Glomerular visceral epithelial cell (primary cell): Measurements from ENCODE around the gene APOM.

Source experiments
- DNase-seq: peaks from one replicate; pipeline ENCODE4 v3.0.0-alpha.2; 2016; ENCODE audit errors: extremely low spot score

The APOM gene

DNA sequence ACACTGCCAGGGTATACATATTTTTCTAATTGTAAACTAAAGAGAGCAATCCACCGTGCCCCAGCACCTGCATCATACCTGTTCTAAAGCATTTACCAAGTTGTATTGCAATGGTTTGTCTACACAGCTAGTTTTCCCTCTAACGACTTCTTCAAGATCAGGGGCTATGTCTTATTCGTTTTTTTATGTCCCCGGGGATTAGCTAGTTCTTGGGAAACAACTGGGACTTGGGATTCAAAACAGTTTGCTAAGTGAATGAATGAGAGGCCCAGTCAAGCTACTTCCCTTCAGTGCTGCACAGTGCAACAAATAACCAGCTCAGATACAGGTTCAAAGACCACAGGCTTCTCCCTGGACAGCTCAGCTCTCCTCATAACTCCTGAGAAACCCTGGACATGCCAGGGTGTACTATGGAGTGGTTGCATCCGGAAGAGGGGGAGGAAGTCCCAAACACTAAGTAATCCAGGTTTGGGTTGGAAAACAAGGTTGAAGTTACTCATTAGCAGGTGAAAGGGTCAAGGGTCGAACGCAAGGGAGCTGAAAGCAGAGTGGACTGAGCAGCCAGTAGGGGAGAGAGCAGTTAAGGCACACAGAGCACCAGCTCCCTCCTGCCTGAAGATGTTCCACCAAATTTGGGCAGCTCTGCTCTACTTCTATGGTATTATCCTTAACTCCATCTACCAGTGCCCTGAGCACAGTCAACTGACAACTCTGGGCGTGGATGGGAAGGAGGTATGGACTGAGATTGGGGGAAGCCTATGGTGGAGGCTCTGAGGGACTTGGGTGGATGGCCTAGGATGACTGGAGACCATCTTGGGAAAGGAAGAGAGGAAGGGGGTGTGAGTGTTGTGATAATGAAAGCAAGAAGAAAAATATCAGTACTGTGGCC, at the start of gene APOM:
Gene APOM (plus strand): TSS at position 546 of the 889 bp plus-strand sequence. CDS start 73 bp downstream, at position 619.
- DNase-seq: no peak

DNA sequence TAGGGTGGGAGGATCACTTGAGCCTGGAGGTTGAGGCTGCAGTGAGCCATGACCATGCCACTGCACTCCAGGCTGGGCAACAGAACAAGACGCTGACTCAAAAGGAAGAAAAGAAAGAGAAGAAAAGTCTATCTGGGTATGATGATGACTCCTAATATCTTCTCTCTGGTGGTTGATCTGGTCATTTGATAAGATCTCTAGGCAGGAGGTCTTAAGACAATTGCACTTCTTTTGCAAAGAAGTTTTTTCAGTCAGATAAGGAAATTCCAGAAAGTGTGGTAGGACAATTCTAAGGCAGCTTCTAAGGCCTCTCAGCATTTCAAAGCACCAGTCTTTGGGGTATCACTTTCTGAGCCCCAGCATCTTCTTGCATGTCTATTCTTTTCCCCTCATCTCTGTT, 48.4 kb upstream of the APOM start:
- DNase-seq: no peak

DNA sequence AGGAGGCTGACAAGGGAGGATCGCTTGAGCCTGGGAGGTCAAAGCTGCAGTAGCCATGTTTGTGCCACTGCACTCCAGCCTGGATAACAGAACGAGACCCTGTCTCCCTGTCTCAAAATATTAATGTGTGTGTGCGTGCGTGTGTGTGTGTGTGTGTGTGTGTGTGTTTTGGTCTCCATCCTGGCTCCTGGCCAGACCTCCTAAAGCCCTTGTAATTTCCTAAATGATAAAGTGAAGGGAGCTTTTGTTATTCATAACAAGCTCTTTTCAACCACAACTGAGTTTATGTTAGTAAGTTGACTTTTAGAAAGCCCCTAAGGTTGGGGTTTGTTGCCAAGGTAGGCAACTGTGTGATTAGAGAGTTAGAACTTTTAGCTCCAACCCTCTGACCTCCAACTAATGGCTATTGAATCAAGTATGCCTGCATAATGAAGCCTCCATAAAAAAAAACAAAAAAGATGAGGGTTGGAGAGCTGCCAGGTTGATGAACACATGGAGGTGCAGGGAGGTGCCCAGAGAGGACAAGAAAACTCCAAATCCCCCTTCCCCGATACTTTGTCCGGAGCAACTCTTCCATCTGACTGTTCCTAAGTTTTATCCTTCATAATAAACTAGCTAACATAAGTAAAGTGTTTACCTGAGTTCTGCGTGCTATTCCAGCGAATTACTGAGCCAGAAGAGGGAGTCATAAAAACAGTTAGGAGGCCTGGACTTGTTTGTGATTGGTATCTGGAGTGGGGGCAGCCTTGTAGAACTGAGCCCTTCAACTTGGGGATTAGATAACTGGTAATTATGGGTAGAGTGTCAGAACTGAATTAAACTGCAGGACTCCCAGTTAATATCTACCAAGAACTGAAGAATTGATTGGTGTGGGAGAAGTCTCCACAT, 45.9 kb upstream of the APOM start:
- DNase-seq: no peak

DNA sequence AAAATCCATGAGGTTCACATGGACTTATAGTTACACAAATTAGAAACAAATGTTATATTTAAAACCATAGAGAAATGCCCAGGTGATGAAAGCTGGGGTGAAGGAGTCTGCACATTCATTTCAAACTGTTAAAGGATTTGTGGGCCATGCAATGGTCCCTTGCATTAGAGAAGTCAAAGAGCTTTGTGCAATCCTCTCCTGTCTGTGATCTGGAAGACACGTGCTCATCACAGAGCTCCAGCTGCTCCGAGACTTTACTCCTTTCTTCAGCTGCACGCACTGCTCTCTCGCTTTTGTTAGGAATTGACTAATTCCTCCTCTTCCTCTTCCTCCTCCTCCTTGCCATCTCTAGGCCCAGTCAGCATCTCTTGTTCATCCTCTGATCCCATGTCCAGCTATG, 44.7 kb upstream of the APOM start:
- no peak for DNase-seq

DNA sequence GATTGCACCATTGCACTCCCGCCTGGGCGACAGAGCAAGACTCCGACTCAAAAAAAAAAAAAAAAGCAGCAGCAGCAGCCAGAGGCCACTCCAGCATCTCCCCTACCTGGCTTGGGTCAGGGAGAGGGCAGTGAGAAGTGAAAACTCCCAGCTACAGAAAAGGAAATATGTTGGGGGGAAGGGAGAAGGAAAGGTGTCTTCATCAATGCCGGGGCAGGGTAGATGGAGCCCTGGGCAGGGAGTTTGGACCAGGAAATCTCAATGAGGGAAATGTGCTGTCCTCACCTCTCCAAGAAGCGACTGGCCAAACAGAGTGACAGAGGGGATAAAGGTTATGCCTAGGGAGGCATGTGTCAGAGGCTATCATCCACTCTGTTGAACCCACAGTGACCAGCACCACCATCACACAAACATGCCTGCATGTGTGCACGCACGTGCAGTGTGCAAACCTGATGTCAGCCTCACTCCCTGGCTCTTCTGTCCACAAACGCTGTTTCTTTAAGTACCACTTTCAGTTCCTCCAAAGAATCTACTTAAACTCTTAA, 41.5 kb upstream of the APOM start:
- DNase-seq: no peak

DNA sequence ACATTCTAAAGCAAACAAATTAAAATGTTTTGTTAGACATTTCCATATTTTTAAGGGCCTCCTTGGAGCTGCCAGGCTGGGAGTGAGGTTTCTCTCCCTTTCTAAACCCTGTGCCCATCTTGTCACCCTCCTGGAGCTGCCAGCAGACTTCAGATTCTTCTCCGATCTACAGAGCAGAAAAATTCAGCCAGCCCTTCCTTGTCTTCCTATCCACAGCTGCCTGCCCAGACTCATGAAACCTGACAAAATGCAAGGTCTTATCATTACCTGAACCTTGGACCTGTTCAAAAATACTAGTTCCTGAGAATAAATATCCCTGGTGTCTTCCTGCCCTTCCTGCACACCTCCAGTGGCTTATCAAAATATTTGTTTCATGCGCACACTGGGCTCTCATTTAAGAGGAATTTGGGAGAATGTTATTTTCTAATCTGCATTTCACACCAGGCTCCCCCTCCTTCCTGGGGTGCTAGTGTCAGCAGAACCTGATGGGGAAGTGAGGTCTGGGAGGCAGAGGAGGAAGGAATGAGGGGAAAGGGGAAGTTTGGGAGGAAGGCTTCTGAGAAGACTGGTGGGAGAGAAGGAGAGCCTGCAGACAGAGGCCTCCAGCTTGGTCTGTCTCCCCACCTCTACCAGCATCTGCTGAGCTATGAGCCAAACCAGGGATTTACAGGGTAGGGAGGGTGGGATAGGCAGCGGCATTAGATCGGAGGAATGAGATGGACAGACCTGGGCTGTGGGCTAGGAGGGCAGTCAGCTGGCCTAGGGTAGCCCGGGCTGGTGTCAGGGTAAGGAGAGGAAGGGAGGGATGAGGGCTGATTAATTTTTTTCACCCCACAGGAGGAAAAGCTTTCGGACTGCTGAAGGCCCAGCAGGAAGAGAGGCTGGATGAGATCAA, 40.8 kb upstream of the APOM start, which contains the start of gene AIF1:
Gene AIF1 (plus strand): TSS at position 551 of the 895 bp plus-strand sequence. CDS start 96 bp downstream, at position 647.
- DNase-seq: no peak

DNA sequence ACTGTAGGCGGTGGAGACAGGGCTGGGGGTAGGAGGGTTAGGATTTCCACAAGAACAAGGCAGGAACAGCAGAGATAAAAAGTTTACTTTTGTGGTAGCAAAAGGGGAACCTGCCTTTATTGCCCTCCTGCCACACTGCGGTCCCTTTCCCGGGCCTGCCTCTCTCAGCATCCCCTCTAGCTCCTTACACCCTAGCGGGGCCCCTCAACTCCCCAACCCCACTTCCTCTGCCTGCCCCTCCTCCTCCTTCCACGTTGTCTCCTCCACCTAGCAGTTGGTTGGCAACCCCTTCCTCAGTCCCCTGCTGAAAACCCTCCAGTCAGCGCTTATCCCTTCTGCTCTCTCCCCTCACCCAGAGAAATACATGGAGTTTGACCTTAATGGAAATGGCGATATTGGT, 39.9 kb upstream of the APOM start:
- no peak for DNase-seq

DNA sequence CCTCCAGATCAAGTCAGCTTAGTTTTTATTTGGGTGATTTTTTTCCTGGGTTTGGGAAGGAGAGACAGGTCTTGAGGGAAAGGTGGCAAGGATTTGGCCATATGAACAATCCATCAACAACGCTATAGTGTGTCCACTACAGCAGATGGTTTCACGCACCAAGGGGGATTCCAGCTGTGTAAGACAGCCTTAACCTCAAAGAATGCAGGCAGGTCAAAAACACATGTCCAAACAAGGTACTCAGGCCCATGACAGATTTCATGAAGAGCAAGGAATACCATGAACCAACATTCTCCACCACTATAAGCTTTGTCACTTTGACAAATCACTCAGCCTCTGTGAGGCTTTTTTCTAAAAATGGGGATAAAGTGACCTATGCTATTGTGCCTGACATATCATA, 38.7 kb upstream of the APOM start:
- no peak for DNase-seq

DNA sequence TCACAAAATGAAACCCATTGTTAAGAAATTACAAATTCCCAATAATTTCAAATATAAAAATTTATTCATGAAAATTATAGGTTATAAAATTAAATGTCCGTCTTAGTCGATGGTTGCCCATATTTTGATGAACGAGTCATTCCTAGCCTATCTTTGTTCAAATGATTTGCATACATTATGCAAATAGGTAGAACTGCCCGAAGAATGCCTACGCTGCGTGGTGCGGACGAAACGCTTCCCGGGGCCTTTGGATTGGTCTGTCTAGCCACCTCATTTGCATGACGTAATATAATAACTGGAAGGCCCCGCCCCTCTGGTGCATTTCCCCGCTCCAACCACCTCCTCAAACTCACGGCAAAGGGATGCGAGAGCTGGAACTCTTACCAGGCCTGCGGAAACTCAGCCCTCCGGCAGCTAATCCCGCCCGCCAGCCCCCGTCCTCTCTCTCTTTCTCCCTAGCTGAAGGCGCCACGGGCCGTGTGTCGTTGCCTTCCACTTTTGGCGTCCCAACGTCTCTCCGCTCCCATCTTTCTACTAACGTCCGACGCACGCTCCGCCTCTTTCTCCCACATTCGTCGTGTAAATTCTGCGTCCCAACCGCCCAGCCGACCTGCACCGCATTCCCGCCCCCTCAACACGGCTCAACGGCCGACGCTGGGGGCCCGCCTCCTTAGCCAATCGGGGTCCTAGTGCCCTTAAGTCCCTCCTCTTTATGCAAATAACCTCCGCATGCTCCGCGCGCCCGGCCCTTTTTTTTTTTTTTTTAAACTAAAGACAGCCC, 35.7 kb upstream of the APOM start:
- peak; percentile 100 for DNase-seq

DNA sequence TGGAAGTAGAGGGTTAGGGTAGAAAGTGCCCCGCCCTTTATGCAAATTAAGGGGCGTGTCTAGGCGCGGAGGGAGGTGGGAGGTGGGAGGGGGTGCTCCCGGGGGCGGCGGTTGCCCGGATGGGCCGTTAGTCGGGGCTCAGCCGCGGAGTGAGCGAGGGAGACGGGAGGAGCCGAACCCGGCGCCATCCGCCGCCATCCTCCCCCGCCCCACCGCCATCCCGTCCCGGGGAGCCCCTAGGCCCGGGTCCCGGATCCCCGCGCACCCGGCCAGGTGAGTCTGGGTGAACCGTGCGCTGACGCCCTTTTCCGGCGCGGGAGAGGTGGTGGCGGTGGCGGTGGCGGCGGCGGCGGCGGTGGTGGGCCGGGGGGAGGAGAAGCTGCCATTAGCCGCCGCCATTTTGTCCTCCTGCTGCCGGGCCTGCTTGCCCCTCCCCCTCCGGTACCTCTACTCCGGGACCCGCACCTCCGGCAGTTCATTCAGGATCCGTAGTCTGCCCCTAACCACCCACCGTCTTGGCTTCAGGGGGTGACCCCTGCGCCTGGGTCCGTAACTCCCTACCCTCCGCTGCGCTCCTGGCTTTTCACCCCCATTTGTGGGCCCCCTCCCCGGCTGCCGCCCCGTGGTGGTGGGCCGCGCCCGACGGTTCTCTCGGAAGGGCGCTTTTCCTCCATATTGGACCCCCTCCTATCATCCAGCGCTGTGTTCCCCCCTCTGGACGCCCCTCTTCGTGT, 34.9 kb upstream of the APOM start, which contains the start of gene PRRC2A:
Gene PRRC2A (plus strand): TSS at position 130 of the 734 bp plus-strand sequence. CDS start 2,075 bp downstream, outside the sequence.
- no peak for DNase-seq

DNA sequence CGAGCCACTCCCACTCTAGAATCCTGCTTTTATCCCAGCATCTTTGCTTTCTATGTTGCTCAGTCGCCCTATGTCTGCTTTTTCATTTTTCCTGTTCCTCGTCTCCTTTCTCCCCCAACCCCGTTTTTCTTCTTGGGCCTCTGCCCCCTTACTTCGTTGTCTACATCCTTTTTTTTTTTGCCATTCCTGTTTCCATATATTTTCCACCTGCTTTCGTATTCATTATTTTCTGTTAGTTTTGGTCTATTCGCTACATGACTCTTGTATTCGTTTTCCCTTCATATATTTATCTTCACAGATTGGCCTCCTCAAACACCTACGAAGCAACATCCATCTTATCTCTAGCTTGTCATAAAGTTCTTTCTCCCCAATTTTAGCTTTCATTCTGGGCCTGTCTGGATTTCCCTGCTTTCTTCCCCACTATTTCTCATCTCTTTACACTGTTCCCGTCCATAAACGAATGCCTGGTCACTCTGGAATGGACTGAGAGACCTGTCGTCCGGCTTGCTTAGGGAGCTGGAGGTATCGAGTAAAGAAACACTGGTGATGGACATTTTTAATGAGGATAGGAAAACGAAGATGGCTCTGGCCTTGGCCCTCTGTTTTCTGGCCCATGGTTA, 34.3 kb upstream of the APOM start:
- no peak for DNase-seq

DNA sequence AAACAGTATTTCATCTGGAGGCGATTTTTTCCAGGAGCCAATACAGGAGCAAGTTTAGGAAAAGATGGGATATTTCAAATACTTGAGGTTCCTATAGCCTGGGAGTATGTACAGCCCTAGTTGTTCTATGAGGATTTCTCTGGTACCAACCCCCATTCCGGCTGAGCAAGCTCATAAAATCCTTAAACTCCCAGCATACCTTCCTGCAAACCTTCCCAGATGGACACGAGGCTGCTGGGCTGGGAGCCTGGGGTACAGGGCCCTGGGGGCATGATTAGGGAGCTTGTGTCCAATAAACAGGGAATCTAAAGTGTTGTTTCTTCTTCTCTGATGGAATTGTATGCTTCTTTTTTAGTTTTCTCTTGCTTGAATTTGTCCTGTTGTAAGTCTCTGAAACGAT, 33.7 kb upstream of the APOM start:
- DNase-seq: no peak

DNA sequence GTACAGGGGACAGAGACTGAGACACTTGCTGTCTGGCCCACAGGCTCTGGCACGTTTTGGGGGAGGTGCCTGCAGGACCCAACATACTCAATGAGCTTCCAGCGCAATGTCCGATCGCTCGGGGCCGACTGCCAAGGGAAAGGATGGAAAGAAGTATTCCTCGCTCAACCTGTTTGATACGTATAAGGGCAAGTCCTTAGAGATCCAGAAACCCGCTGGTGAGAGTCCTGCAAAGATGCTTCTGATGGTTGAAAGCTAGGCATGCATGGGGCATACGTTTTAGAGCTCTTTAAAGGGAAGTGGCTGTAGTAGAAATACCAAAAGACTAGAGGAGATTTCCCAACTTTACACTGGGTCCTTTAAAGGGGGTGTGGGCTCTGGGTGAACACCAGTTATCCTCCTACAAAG, 33.0 kb upstream of the APOM start:
- no peak for DNase-seq

DNA sequence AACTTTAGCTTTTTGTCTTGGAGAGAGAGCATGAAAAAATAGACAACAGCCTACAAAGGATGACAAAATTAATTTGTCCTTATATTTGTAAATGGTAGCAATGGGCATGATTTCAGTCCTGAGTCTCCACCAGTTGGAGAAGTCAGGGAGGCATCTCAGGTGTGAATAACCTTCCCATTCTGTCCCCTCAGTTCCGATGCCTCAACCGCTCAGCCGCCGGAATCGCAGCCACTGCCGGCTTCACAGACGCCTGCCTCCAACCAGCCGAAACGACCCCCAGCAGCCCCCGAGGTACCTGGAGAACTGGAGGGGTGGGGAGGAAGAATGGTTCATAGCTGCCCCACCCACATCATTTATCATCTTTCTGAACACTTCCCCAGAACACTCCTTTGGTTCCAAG, 31.6 kb upstream of the APOM start:
- no peak for DNase-seq

DNA sequence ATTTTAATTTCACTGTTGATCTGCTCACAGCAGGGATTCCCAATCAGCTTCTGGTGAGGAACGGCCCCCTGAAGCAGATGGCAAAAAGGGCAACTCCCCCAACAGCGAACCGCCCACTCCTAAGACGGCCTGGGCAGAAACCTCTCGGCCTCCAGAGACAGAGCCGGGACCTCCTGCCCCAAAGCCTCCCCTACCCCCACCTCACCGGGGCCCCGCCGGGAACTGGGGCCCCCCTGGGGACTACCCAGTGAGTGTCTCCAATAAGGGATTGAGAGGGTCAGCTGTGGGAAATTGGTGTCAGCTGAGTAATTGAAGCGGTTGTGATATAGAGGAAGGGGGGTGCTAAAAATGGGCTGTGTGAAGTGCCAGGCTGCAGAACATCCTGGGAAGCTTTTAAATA, 28.7 kb upstream of the APOM start:
- DNase-seq: no peak

DNA sequence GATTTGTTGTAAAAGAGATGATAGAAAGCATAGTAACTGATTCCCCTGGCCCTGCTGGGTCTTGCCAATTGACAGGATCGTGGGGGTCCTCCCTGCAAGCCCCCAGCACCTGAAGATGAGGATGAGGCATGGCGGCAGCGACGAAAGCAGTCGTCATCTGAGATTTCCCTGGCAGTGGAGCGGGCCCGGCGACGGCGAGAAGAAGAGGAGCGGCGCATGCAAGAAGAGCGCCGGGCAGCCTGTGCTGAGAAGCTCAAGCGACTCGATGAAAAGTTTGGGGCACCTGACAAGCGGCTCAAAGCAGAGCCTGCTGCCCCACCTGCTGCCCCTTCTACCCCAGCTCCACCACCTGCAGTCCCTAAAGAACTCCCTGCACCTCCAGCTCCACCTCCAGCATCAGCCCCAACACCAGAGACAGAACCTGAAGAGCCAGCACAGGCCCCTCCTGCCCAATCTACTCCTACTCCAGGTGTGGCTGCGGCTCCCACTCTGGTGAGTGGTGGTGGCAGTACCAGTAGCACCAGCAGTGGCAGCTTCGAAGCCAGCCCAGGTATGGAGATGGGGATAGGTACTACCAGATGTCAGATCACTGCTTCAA, 27.9 kb upstream of the APOM start:
- no peak for DNase-seq

DNA sequence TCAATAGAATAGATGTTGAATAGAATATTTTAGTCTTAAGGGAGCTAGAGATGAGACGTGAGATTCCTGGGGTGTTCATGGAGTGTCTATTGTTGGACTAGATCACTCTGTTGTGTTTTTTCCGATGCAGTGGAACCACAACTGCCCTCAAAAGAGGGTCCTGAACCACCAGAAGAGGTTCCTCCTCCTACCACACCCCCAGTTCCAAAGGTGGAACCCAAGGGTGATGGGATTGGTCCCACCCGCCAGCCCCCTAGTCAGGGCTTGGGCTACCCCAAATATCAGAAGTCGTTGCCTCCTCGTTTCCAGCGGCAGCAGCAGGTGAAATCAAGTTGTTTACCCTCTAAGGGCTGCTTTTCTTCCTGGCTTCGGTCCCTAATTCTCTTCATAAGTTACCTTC, 26.7 kb upstream of the APOM start:
- no peak for DNase-seq

DNA sequence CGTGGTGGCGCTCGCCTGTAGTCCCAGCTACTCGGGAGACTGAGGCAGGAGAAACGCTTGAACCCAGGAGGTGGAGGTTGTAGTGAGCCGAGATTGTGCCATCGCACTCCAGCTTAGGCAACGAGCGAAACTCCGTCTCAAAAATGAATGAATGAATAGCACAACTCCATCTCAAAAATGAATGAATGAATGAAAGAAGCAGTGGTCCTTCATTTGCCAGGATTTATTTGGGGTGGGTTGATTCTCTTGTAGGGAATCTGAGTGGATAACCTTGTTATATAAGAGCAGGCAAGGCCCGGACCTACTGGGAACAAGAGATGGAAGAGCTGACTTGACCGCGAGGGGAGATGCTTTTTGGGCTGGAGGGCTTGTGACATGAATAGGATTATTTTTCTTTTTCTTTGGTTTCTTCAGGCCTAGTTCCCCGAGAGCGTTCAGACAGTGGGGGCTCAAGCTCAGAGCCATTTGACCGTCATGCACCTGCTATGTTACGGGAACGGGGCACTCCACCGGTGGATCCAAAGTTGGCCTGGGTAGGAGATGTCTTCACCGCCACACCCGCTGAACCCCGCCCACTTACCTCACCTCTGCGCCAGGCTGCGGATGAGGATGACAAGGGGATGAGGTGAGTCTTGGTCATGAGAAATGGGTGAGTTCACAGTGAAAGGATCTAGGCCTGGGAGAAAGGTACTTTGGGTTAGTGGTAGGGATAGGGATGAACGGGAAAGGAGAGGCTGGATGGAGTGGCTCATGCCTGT, 25.3 kb upstream of the APOM start:
- DNase-seq: no peak
